SK-N-SH (cell line): ENCODE data around the gene MRPL41.

Experiments used
- CTCF ChIP-seq: fragments of 200-600 bp; sonication (generic); IDR thresholded peaks from 2 replicates; pipeline ENCODE4 v1.6.1; 2017; ENCODE audit warnings: antibody characterized with exemption, mild to moderate bottlenecking, moderate library complexity
- ELF1 ChIP-seq: IDR thresholded peaks from 2 replicates; pipeline ENCODE4 v1.4.0; 2012
- EP300 ChIP-seq, 2 experiments: IDR thresholded peaks; 2 replicates each; pipeline versions ENCODE4 v1.4.0 to v1.6.1; 2012; ENCODE audit warnings: borderline replicate concordance in 1 of 2, low read depth in 1 of 2, low read length in 1 of 2
- GABPA ChIP-seq: IDR thresholded peaks from 2 replicates; pipeline ENCODE4 v1.4.0; 2012; ENCODE audit warnings: low read depth, mild to moderate bottlenecking
- JUND ChIP-seq: IDR thresholded peaks from 2 replicates; pipeline ENCODE4 v1.4.0; 2012
- REST ChIP-seq: IDR thresholded peaks from 2 replicates; pipeline ENCODE4 v1.6.1; 2012; ENCODE audit warnings: mild to moderate bottlenecking, low read depth, low read length, moderate library complexity
- SIN3A ChIP-seq: IDR thresholded peaks from 2 replicates; pipeline ENCODE4 v1.6.1; 2012; ENCODE audit warnings: low read depth, mild to moderate bottlenecking, low read length, moderate library complexity, borderline replicate concordance
- USF2 ChIP-seq: fragments of 150-350 bp; IDR thresholded peaks from 2 replicates; pipeline ENCODE4 v1.6.1; 2017; ENCODE audit warnings: antibody characterized with exemption, low read length, low read depth, borderline replicate concordance
- YY1 ChIP-seq: IDR thresholded peaks from 2 replicates; pipeline ENCODE4 v1.4.0; 2012; ENCODE audit warnings: low read depth, mild to moderate bottlenecking
- ZBTB33 ChIP-seq: IDR thresholded peaks from 2 replicates; pipeline ENCODE4 v1.4.0; 2012; ENCODE audit warnings: low read depth, borderline replicate concordance

- TF ChIP-seq ELF1 (no peak), GABPA (no peak), CTCF (no peak), JUND (no peak), ZBTB33 (no peak), SIN3A (no peak), YY1 (no peak), USF2 (no peak), EP300 (IDR thresholded peaks at IDR 0.05; ENCODE audit: borderline replicate concordance in 1 of 2, low read depth in 1 of 2, low read length in 1 of 2) (no peak), REST (no peak)
Measured at GRCh38 chr9:137522746-137523455, 28.8 kb upstream of the MRPL41 start.
